NT2/D1 (cell line): Measurements from ENCODE around the gene TUBA4B.

Experiments used
- SUZ12 ChIP-seq: IDR thresholded peaks from 2 replicates; pipeline ENCODE4 v1.6.1; 2011; ENCODE audit not compliant: insufficient read length, insufficient read depth; ENCODE audit errors: extremely low read depth
- ZNF274 ChIP-seq: IDR thresholded peaks from 2 replicates; pipeline ENCODE4 v1.6.1; 2011; ENCODE audit warnings: mild to moderate bottlenecking, low read depth, low read length

DNA sequence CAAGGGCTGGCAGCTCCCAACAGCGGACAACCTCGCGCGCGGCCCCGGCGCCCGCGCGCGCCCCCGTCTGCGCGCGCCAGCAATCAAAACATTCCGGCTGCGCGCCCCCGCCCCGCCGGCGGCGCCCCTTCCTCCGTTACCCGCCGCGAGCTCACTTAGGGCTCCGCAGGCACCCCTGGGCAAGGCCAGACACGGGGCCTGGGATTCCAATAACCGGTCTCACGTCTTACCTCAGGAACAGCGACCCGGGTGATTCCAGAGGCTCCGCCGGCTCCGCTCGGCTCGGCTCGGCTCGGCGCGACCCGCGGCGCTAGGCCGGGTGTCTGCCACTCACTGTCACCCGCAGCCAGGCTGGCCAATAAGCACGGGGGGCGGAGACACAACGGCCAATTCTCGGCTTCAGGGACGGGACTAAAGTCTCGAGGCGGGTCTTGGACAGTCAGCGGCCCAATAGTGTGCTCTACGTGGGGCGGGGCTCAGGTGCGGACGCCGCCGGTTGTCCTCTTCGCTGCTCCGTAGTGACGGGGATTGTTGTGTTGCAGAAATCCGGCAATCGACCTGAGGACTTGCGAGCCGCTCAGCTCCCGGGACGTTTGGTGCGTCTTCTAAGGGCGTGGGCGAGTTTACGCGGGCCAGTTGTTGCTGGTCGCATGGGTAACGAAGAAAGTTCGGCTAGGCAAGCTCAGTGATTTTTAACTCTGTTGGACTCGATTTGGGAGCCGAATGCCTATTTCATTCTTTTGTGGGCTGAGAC lies 23.6 kb upstream of the TUBA4B start, which contains the start of the genes ANKZF1 and ATG9A:
- TF ChIP-seq SUZ12 (no peak), ZNF274 (no peak)
